GM12878 (cell line): ENCODE results near the gene PTGFRN.

Source experiments
- CHD2 ChIP-seq: IDR thresholded peaks from 2 replicates; pipeline ENCODE4 v1.6.1; 2011; ENCODE audit warnings: low read depth, low read length, improper control_type of control experiment, borderline replicate concordance
- EP300 ChIP-seq, 2 experiments: fragments of 150-350 bp in 1 of 2; IDR thresholded peaks; 2 replicates each; pipeline ENCODE4 v1.6.1; 2011 to 2012; ENCODE audit warnings: low read depth in 2 of 2, low read length in 2 of 2, borderline replicate concordance in 1 of 2, improper control_type of control experiment in 1 of 2, inconsistent platforms in 1 of 2; ENCODE audit not compliant: control insufficient read depth in 1 of 2
- ESRRA ChIP-seq: IDR thresholded peaks from 2 replicates; pipeline ENCODE4 v1.6.1; 2012; ENCODE audit warnings: mild to moderate bottlenecking, low read length, improper control_type of control experiment
- FOXK2 ChIP-seq: fragments of 450-650 bp; IDR thresholded peaks from 2 replicates; pipeline ENCODE4 v1.6.1; 2017; ENCODE audit warnings: mild to moderate bottlenecking, moderate library complexity
- MTA3 ChIP-seq: IDR thresholded peaks from 2 replicates; pipeline ENCODE4 v1.6.1; 2012; ENCODE audit warnings: low read length, inconsistent platforms, borderline replicate concordance
- MYC ChIP-seq: IDR thresholded peaks from 2 replicates; pipeline ENCODE4 v1.6.1; 2011; ENCODE audit warnings: mild to moderate bottlenecking, low read length, moderate library complexity, inconsistent platforms; ENCODE audit not compliant: insufficient read depth, insufficient replicate concordance, insufficient read length, severe bottlenecking
- POLR2A ChIP-seq: IDR thresholded peaks from 2 replicates; pipeline ENCODE4 v1.6.1; 2011; ENCODE audit warnings: low read depth, mild to moderate bottlenecking, low read length
- SMAD1 ChIP-seq: fragments of 450-650 bp; IDR thresholded peaks from 2 replicates; pipeline ENCODE4 v1.6.1; 2018; ENCODE audit warnings: mild to moderate bottlenecking, low read depth; ENCODE audit not compliant: partially characterized antibody
- ZNF384 ChIP-seq: IDR thresholded peaks from 2 replicates; pipeline ENCODE4 v1.6.1; 2012; ENCODE audit warnings: low read depth, mild to moderate bottlenecking, low read length, improper control_type of control experiment, borderline replicate concordance
- TF ChIP-seq, protein P1 (sequence below), 3 experiments: IDR thresholded peaks in 2 of 3; conservative IDR thresholded peaks in 1 of 3; 2 replicates each; pipeline ENCODE4 v1.5.1; 2011; ENCODE audit warnings: low read depth in 3 of 3, low read length in 3 of 3, mild to moderate bottlenecking in 3 of 3, control low read depth in 2 of 3, moderate library complexity in 2 of 3, inconsistent platforms in 1 of 3, mixed read lengths in 1 of 3; ENCODE audit not compliant: control insufficient read depth in 2 of 3, insufficient read depth in 1 of 3; ENCODE audit errors: extremely low read depth in 1 of 3
- TF ChIP-seq, protein P2 (sequence below): IDR thresholded peaks from 2 replicates; pipeline ENCODE4 v1.6.1; 2011; ENCODE audit warnings: mild to moderate bottlenecking, low read depth, low read length, moderate library complexity; ENCODE audit not compliant: insufficient replicate concordance

DNA sequence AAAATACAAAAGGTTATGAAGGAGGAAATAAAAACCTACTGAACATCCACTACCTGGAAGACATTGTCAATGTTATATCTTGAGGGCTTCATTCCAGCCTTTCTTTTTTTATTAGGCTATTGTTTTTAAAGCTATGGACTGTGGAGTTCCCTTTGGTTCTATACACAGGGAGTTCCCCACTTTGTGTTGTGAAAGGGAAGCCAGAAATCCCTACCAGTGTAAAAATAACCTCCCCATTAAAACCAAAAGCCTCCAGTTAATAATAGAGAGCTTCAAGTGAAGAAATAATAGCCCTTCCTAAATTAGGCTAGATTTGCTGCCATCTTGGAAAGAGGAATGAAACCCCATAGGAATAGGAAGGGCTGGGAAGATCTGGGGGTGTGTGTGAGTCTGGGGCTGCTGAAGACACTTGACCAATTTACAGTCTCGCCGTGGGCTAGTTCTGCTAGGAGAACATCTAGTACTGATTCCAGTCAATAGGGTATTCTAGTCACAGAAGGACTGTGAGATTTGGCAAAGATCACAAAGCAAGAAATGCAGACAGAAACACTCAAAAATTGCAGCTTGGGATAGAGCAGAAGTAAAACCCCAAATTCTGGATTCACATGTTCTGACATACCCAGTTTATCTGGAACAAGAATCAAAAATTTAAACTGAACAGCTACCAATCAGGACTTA is 32.4 kb upstream of the PTGFRN start:
- TF ChIP-seq, protein P1, sequence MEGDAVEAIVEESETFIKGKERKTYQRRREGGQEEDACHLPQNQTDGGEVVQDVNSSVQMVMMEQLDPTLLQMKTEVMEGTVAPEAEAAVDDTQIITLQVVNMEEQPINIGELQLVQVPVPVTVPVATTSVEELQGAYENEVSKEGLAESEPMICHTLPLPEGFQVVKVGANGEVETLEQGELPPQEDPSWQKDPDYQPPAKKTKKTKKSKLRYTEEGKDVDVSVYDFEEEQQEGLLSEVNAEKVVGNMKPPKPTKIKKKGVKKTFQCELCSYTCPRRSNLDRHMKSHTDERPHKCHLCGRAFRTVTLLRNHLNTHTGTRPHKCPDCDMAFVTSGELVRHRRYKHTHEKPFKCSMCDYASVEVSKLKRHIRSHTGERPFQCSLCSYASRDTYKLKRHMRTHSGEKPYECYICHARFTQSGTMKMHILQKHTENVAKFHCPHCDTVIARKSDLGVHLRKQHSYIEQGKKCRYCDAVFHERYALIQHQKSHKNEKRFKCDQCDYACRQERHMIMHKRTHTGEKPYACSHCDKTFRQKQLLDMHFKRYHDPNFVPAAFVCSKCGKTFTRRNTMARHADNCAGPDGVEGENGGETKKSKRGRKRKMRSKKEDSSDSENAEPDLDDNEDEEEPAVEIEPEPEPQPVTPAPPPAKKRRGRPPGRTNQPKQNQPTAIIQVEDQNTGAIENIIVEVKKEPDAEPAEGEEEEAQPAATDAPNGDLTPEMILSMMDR (IDR thresholded peaks at IDR 0.05 in 2 of 3, conservative IDR thresholded peaks at IDR 0.05 in 1 of 3; ENCODE audit: control insufficient read depth in 2 of 3, extremely low read depth in 1 of 3, insufficient read depth in 1 of 3, low read depth in 3 of 3, low read length in 3 of 3): no peak
- TF ChIP-seq CHD2 (no peak), SMAD1 (no peak), MYC (no peak), ZNF384 (no peak), ESRRA (no peak), EP300 (IDR thresholded peaks at IDR 0.05; ENCODE audit: borderline replicate concordance in 1 of 2, control insufficient read depth in 1 of 2, low read depth in 2 of 2, low read length in 2 of 2) (no peak), FOXK2 (no peak), POLR2A (no peak), MTA3 (no peak)
- TF ChIP-seq, protein P2, sequence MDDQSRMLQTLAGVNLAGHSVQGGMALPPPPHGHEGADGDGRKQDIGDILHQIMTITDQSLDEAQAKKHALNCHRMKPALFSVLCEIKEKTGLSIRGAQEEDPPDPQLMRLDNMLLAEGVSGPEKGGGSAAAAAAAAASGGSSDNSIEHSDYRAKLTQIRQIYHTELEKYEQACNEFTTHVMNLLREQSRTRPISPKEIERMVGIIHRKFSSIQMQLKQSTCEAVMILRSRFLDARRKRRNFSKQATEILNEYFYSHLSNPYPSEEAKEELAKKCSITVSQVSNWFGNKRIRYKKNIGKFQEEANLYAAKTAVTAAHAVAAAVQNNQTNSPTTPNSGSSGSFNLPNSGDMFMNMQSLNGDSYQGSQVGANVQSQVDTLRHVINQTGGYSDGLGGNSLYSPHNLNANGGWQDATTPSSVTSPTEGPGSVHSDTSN: no peak
